Pancreas (tissue), 10 donors: ENCODE measurements around the gene C1QTNF8. TPM values are rescaled to one million over a fixed set of nuclear protein-coding genes. Genes with fewer than 3 reads are reported as not detected.

Experiments used
- ATAC-seq, 4 donors: fragments of 200-7000 bp; cut with Tn5 transposase; one replicate each; pipeline versions ENCODE4 v1.8.0 to v1.9.1; 2020; ENCODE audit warnings: mild to moderate bottlenecking in 4 of 4, moderate library complexity in 4 of 4
- DNase-seq, 6 donors: peaks; one replicate each; pipeline ENCODE4 v3.0.0-alpha.2; 2020
- FAIRE-seq: peaks from 2 replicates; lab custom pipeline; 2012; peaks lifted over from hg19 to GRCh38; lab: Jason Lieb, UNC
- H3K27ac ChIP-seq, 4 donors: fragments of 200-600 bp; sonication (generic); 1 replicate in 3 of 4; 2 replicates in 1 of 4; pipeline versions ENCODE4 v1.5.0 to v1.8.0; 2020
- H3K27me3 ChIP-seq, 4 donors: fragments of 200-600 bp; one replicate each; pipeline ENCODE4 v1.8.0; 2021
- H3K36me3 ChIP-seq, 3 donors: fragments of 200-600 bp; sonication (generic) in 1 of 3; one replicate each; pipeline versions ENCODE4 v1.5.0 to v1.8.0; 2020 to 2021
- H3K4me1 ChIP-seq, 3 donors: fragments of 200-600 bp; one replicate each; pipeline ENCODE4 v1.8.0; 2021
- H3K4me3 ChIP-seq, 4 donors: fragments of 200-600 bp; sonication (generic) in 2 of 4; one replicate each; pipeline versions ENCODE4 v1.5.0 to v1.8.0; 2020 to 2021
- H3K9me3 ChIP-seq, 4 donors: fragments of 200-600 bp; one replicate each; pipeline ENCODE4 v1.8.0; 2021
- CTCF ChIP-seq, 4 donors: fragments of 200-600 bp; sonication (generic) in 3 of 4; IDR thresholded peaks; one replicate each; pipeline versions ENCODE4 v1.5.0 to v1.8.0; 2021; ENCODE audit warnings: antibody characterized with exemption in 4 of 4
- WGBS, 2 donors: extraction: QIAGEN DNeasy Blood & Tissue Kit; methylation state at CpG; one replicate each; pipeline ENCODE4 v1.1.7; 2013; 5-methylcytosine and 5-hydroxymethylcytosine counted together
- intact Hi-C, 3 donors: fragments of 100-400 bp; cut with DNase I; formaldehyde crosslinking; loops; one replicate each; pipeline versions ENCODE4 v1.11.1 to v1.14.2; 2022
- polyA plus RNA-seq, 2 donors: library from polyadenylated mRNA; stranded (reverse); fragments of 200-250 nt; gene quantifications; one replicate each; pipeline ENCODE4 v1.2.3, GENCODE V29; 2013
- total RNA-seq, 6 donors: library from RNA; stranded (reverse); fragmentation: NEBNext Ultra II Directional in 4 of 6; extraction: Animal tissue kit (Norgen Biotek cat#: 25700) in 4 of 6; gene quantifications; one replicate each; pipeline versions ENCODE4 v1.2.1 to v1.2.4, GENCODE V29; 2021 to 2023
- donor health status: healthy with polysubstance abuse.
- donor health status: DM: no; HTN: no; CAD: no; lungs with moderate emphysema.
- donor health status: DM: no; HTN: no; CAD: no.
- donor health status: control.
- donor health status: control.
- donor health status: Bipolar disorder and iron deficiency.
- donor health status: DM: yes; HTN: yes; CAD: no.
- donor health status: DM: no; HTN: no; CAD: no.
- donor health status: DM: no; HTN: no; CAD: no.
- donor health status: DM: yes; HTN: yes; CAD: no.

The C1QTNF8 gene
- total and polyA plus RNA-seq, 8 donors: 0.23 TPM; not detected in 7

- peak in 4 of 6 donors; percentile 38 to 93 (median 76) for DNase-seq
- H3K27ac ChIP-seq: no peak overlapping the region
- H3K9me3 ChIP-seq: no peaks in the 10 kb centered on the region
- TF ChIP-seq CTCF (IDR thresholded peaks at IDR 0.05): peak; percentile 52 to 66 (median 57)
- WGBS, 2 donors: 5 to 11% methylated on average over 31 to 59 of the region's 61 CpGs
- no peaks in the 10 kb centered on the region for H3K36me3 ChIP-seq
- FAIRE-seq: no peak
- ATAC-seq: peak; percentile 56 to 79 (median 69)
- H3K27me3 ChIP-seq: peaks cover 0 to 19% (median 0%) of the 10 kb centered on the region in 4 donors
- no peaks in the 10 kb centered on the region for H3K4me1 ChIP-seq
- H3K4me3 ChIP-seq: no peak overlapping the region
- intact Hi-C loops: no loop called here
These were observed 7.0 kb upstream of the C1QTNF8 start for GRCh38 chr16:1102921-1103635.

- WGBS, 2 donors: 32 to 54% methylated on average over 16 to 26 of the region's 26 CpGs
- no peak for DNase-seq
- FAIRE-seq: no peak
- Histone ChIP-seq H3K9me3 (no peaks in the 10 kb centered on the region), H3K4me1 (no peaks in the 10 kb centered on the region), H3K27ac (no peak overlapping the region), H3K36me3 (no peaks in the 10 kb centered on the region), H3K4me3 (no peak overlapping the region), H3K27me3 (peaks cover 0 to 13% (median 0%) of the 10 kb centered on the region in 4 donors)
- intact Hi-C loops: no loop called here
- no peak for ATAC-seq
- no peak for TF ChIP-seq CTCF (IDR thresholded peaks at IDR 0.05)
These were observed 6.3 kb upstream of the C1QTNF8 start for GRCh38 chr16:1102333-1102700.

GRCh38 chr16:1101573-1102332, 5.7 kb upstream of the C1QTNF8 start:
- no peak for TF ChIP-seq CTCF (IDR thresholded peaks at IDR 0.05)
- peaks cover 0 to 8% (median 0%) of the 10 kb centered on the region in 4 donors for H3K27me3 ChIP-seq
- no peak overlapping the region for H3K27ac ChIP-seq
- H3K4me1 ChIP-seq: no peaks in the 10 kb centered on the region
- H3K9me3 ChIP-seq: no peaks in the 10 kb centered on the region
- FAIRE-seq: no peak
- H3K4me3 ChIP-seq: no peak overlapping the region
- H3K36me3 ChIP-seq: no peaks in the 10 kb centered on the region
- WGBS, 2 donors: 46 to 51% methylated on average over 25 of the region's 25 CpGs
- no peak for ATAC-seq
- DNase-seq: no peak
- intact Hi-C loops: no loop called here

- 41 to 48% methylated on average over 25 of the region's 25 CpGs for WGBS, 2 donors
- TF ChIP-seq CTCF (IDR thresholded peaks at IDR 0.05): no peak
- ATAC-seq (no peak), DNase-seq (no peak), FAIRE-seq (no peak)
- Histone ChIP-seq H3K9me3 (no peaks in the 10 kb centered on the region), H3K4me3 (no peak overlapping the region), H3K27me3 (peaks cover 0 to 8% (median 0%) of the 10 kb centered on the region in 4 donors), H3K36me3 (no peaks in the 10 kb centered on the region), H3K4me1 (no peaks in the 10 kb centered on the region), H3K27ac (no peak overlapping the region)
- intact Hi-C loops: no loop called here
These were observed 5.1 kb upstream of the C1QTNF8 start for GRCh38 chr16:1101133-1101532.
